NCI-H1694 treated with DMSO at 0.1 percent for 48 hours (cell line): ENCODE results near the gene MAGOHB.

Experiments used
- DNase-seq: peaks from one replicate; lab custom pipeline; 2025; lab: John Stamatoyannopoulos, UW

MAGOHB gene

DNA sequence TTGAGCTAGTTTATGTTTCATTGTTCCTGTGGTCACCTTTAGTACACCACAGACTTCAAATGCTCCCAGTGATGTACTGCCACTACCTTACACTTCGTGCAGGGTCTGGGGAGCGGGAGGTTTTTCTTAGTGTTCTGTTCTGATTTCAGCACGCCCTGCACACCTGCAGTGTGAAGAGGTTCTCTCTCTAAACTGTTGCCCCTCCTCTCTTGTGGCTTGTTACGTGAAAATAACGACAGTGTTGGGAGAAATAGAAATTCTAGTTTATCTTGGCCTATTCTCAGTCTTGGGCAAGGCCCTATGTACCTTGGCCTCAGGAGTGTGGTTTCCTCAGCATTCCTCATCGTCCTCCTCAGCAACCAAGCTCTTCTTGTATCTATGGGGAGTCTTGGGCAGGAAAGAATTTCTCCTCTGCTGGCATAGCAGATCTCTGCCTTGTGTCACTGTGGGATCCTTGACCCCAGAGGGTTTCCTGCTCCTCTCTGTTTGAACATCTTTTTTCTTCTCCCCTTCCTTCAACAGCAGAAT, 59.1 kb downstream of the MAGOHB start:
- DNase-seq: no peak
